Liver (tissue), 9 donors: ENCODE measurements around the gene PPAN. TPM values are rescaled to one million over a fixed set of nuclear protein-coding genes. Genes with fewer than 3 reads are reported as not detected.

ENCODE experiments used
- DNase-seq: peaks from one replicate; pipeline ENCODE4 v3.0.0-alpha.2; 2017; ENCODE audit warnings: low spot score
- H3K27ac ChIP-seq, 2 donors: one replicate each; pipeline ENCODE4 v1.7.0; 2013; ENCODE audit warnings: inconsistent platforms in 2 of 2, low read length in 2 of 2, control low read depth in 1 of 2, low read depth in 1 of 2, mild to moderate bottlenecking in 1 of 2
- H3K27me3 ChIP-seq, 4 donors: one replicate each; pipeline versions ENCODE4 v1.6.1 to v1.7.0; 2013; ENCODE audit warnings: low read length in 3 of 4, inconsistent platforms in 1 of 4, mild to moderate bottlenecking in 1 of 4, moderate library complexity in 1 of 4; ENCODE audit not compliant: control insufficient read depth in 4 of 4, insufficient read depth in 4 of 4
- H3K36me3 ChIP-seq, 4 donors: one replicate each; pipeline versions ENCODE4 v1.6.1 to v1.7.0; 2013; ENCODE audit warnings: low read length in 3 of 4, mild to moderate bottlenecking in 3 of 4, low read depth in 1 of 4, moderate library complexity in 1 of 4; ENCODE audit not compliant: control insufficient read depth in 4 of 4, insufficient read depth in 3 of 4
- H3K4me1 ChIP-seq, 4 donors: one replicate each; pipeline versions ENCODE4 v1.6.1 to v1.7.0; 2013; ENCODE audit warnings: low read length in 3 of 4, mild to moderate bottlenecking in 3 of 4, moderate library complexity in 1 of 4; ENCODE audit not compliant: control insufficient read depth in 4 of 4, insufficient read depth in 4 of 4
- H3K4me3 ChIP-seq, 3 donors: one replicate each; pipeline versions ENCODE4 v1.6.1 to v1.7.0; 2013; ENCODE audit warnings: low read length in 3 of 3, control low read depth in 1 of 3, low read depth in 1 of 3, mild to moderate bottlenecking in 1 of 3
- H3K9ac ChIP-seq, 2 donors: one replicate each; pipeline ENCODE4 v1.7.0; 2013; ENCODE audit warnings: low read length in 2 of 2, mild to moderate bottlenecking in 2 of 2, moderate library complexity in 2 of 2, control low read depth in 1 of 2, low read depth in 1 of 2
- H3K9me3 ChIP-seq, 4 donors: one replicate each; pipeline versions ENCODE4 v1.6.1 to v1.7.0; 2013; ENCODE audit warnings: low read length in 3 of 4; ENCODE audit not compliant: control insufficient read depth in 4 of 4
- ATF3 ChIP-seq: IDR thresholded peaks from 2 replicates; pipeline ENCODE4 v1.6.1; 2016; ENCODE audit warnings: antibody characterized with exemption
- CTCF ChIP-seq: fragments of 150-350 bp; IDR thresholded peaks from 2 replicates; pipeline ENCODE4 v1.5.1; 2017; ENCODE audit warnings: improper control_type of control experiment, low read depth, low read length; ENCODE audit not compliant: missing input control
- EGR1 ChIP-seq, 2 donors: IDR thresholded peaks; 2 replicates each; pipeline ENCODE4 v1.6.1; 2016 to 2018; ENCODE audit warnings: antibody characterized with exemption in 2 of 2, low read depth in 2 of 2
- FOXA1 ChIP-seq: IDR thresholded peaks from 2 replicates; pipeline ENCODE4 v1.6.1; 2016; ENCODE audit warnings: antibody characterized with exemption
- FOXA2 ChIP-seq: IDR thresholded peaks from 2 replicates; pipeline ENCODE4 v1.6.1; 2016; ENCODE audit warnings: antibody characterized with exemption
- GABPA ChIP-seq, 2 donors: IDR thresholded peaks in 1 of 2; conservative IDR thresholded peaks in 1 of 2; 2 replicates each; pipeline ENCODE4 v1.6.1; 2016; ENCODE audit warnings: antibody characterized with exemption in 2 of 2, mild to moderate bottlenecking in 1 of 2, moderate library complexity in 1 of 2
- HNF4A ChIP-seq, 2 donors: conservative IDR thresholded peaks; 2 replicates each; pipeline ENCODE4 v1.6.1; 2016; ENCODE audit warnings: antibody characterized with exemption in 2 of 2, mild to moderate bottlenecking in 2 of 2
- HNF4G ChIP-seq: IDR thresholded peaks from 2 replicates; pipeline ENCODE4 v1.6.1; 2016; ENCODE audit warnings: antibody characterized with exemption
- JUND ChIP-seq, 2 donors: IDR thresholded peaks; 2 replicates each; pipeline ENCODE4 v1.6.1; 2016; ENCODE audit warnings: antibody characterized with exemption in 2 of 2
- MAX ChIP-seq: IDR thresholded peaks from 2 replicates; pipeline ENCODE4 v1.6.1; 2016; ENCODE audit warnings: antibody characterized with exemption
- NR2F2 ChIP-seq: IDR thresholded peaks from 2 replicates; pipeline ENCODE4 v1.6.1; 2016; ENCODE audit warnings: antibody characterized with exemption
- RAD21 ChIP-seq, 2 donors: IDR thresholded peaks; 2 replicates each; pipeline ENCODE4 v1.6.1; 2016; ENCODE audit warnings: antibody characterized with exemption in 2 of 2, mild to moderate bottlenecking in 2 of 2
- REST ChIP-seq: IDR thresholded peaks from 2 replicates; pipeline ENCODE4 v1.6.1; 2016; ENCODE audit warnings: antibody characterized with exemption, mild to moderate bottlenecking
- RXRA ChIP-seq, 2 donors: IDR thresholded peaks; 2 replicates each; pipeline ENCODE4 v1.6.1; 2017 to 2018; ENCODE audit warnings: antibody characterized with exemption in 2 of 2, mild to moderate bottlenecking in 1 of 2
- SP1 ChIP-seq: IDR thresholded peaks from 2 replicates; pipeline ENCODE4 v1.6.1; 2018; ENCODE audit warnings: antibody characterized with exemption, mild to moderate bottlenecking
- TAF1 ChIP-seq: conservative IDR thresholded peaks from 2 replicates; pipeline ENCODE4 v1.6.1; 2016; ENCODE audit warnings: antibody characterized with exemption, mild to moderate bottlenecking
- YY1 ChIP-seq: IDR thresholded peaks from 2 replicates; pipeline ENCODE4 v1.6.1; 2016; ENCODE audit warnings: antibody characterized with exemption, mild to moderate bottlenecking
- ZBTB33 ChIP-seq: IDR thresholded peaks from 2 replicates; pipeline ENCODE4 v1.6.1; 2016; ENCODE audit warnings: antibody characterized with exemption
- WGBS: extraction: QIAGEN DNeasy Blood & Tissue Kit; methylation state at CpG from one replicate; pipeline ENCODE4 v1.1.7; 2013; 5-methylcytosine and 5-hydroxymethylcytosine counted together
- polyA plus RNA-seq, 2 donors: library from polyadenylated mRNA; stranded (reverse) in 1 of 2; unstranded in 1 of 2; fragments of 200-250 nt in 1 of 2; fragments of >200 nt in 1 of 2; fragmentation: Nextera tagmentation in 1 of 2; extraction: Ambion mirVana in 1 of 2; gene quantifications; one replicate each; pipeline versions ENCODE4 v1.2.1 to v1.2.3, GENCODE V29; 2013 to 2015
- total RNA-seq, 2 donors: library from RNA; depleted of rRNA; stranded (reverse); fragments of >200 nt; gene quantifications; one replicate each; pipeline ENCODE4 v1.2.3, GENCODE V29; 2014
- donor health status: healthy.
- donor health status: healthy.
- donor health status: healthy.
- donor health status: healthy.
- donor health status: healthy.

PPAN gene
- total and polyA plus RNA-seq, 4 donors = 10.1 to 20.7 (median 14.2) TPM

- TF ChIP-seq GABPA (IDR thresholded peaks at IDR 0.05 in 1 of 2, conservative IDR thresholded peaks at IDR 0.05 in 1 of 2) = no peak
- TF ChIP-seq ZBTB33 = no peak
- TF ChIP-seq HNF4G = no peak
- TF ChIP-seq RAD21 (IDR thresholded peaks at IDR 0.05) = no peak
- no peak for TF ChIP-seq FOXA1
- peaks cover 16 to 70% (median 32%) of the 10 kb centered on the region in 4 donors for H3K36me3 ChIP-seq
- no peak overlapping the region for H3K4me3 ChIP-seq
Observed at GRCh38 chr19:10155839-10156238, 49.7 kb downstream of the PPAN start.

GRCh38 chr19:10158071-10158470 is 51.9 kb downstream of the PPAN start:
- H3K36me3 ChIP-seq = peaks cover 15 to 71% (median 26%) of the 10 kb centered on the region in 4 donors
- H3K9me3 ChIP-seq = no peaks in the 10 kb centered on the region
- H3K4me1 ChIP-seq = no peaks in the 10 kb centered on the region
- DNase-seq = no peak
- no peaks in the 10 kb centered on the region for H3K27me3 ChIP-seq
- no peak overlapping the region for H3K27ac ChIP-seq
- no peak overlapping the region for H3K9ac ChIP-seq
- WGBS = 95% methylated on average over 8 of the region's 8 CpGs
- no peak overlapping the region for H3K4me3 ChIP-seq
- TF ChIP-seq REST = no peak
- TF ChIP-seq RAD21 (IDR thresholded peaks at IDR 0.05) = no peak
- no peak for TF ChIP-seq FOXA1
- no peak for TF ChIP-seq MAX
- TF ChIP-seq HNF4A (conservative IDR thresholded peaks at IDR 0.05) = no peak
- TF ChIP-seq ATF3 = no peak
- no peak for TF ChIP-seq RXRA (IDR thresholded peaks at IDR 0.05)
- no peak for TF ChIP-seq CTCF
- TF ChIP-seq YY1 = no peak
- TF ChIP-seq GABPA (IDR thresholded peaks at IDR 0.05 in 1 of 2, conservative IDR thresholded peaks at IDR 0.05 in 1 of 2) = no peak
- no peak for TF ChIP-seq HNF4G
- TF ChIP-seq NR2F2 = no peak
- TF ChIP-seq SP1 = no peak
- no peak for TF ChIP-seq ZBTB33
- TF ChIP-seq JUND (IDR thresholded peaks at IDR 0.05) = no peak
- TF ChIP-seq FOXA2 = no peak
- TF ChIP-seq TAF1 = no peak
- no peak for TF ChIP-seq EGR1 (IDR thresholded peaks at IDR 0.05; ENCODE audit: low read depth in 2 of 2)

More at GRCh38 chr19:10155839-10156238, 49.7 kb downstream of the PPAN start:
- WGBS = 91% methylated on average over 4 of the region's 4 CpGs
- Histone ChIP-seq H3K4me1 (no peaks in the 10 kb centered on the region), H3K27ac (no peak overlapping the region), H3K9ac (no peak overlapping the region), H3K27me3 (no peaks in the 10 kb centered on the region), H3K9me3 (no peaks in the 10 kb centered on the region)
- no peak for DNase-seq
